Stimulated activated CD4-positive, alpha-beta T cell treated with anti-CD3 and anti-CD28 coated beads, Interleukin-15, amount 100 ng/mL, for 24 hours (primary cell): ENCODE results near the gene PSMA1.
"Not testable (repeated sequence)": the region's sequence is repeated elsewhere in the genome, so short reads cannot be mapped to it uniquely, and the experiment has no call there.

Experiments used
- DNase-seq: peaks from one replicate; pipeline ENCODE4 v3.0.0-alpha.2; 2020

The PSMA1 gene

GRCh38 chr11:14519917-14520746, at the start of gene PSMA1:
TSS of gene PSMA1 (minus strand) at chr11:14520386. CDS start at chr11:14520299, 87 bp downstream.
- peak; percentile 96 for DNase-seq

GRCh38 chr11:14569516-14569915, 49.3 kb upstream of the PSMA1 start:
- peak; percentile 6 for DNase-seq

GRCh38 chr11:14567064-14567651, 47.0 kb upstream of the PSMA1 start:
- DNase-seq, result no peak

- DNase-seq, result no peak
These were observed 46.3 kb upstream of the PSMA1 start for GRCh38 chr11:14566331-14567063.

GRCh38 chr11:14565845-14566244, 45.7 kb upstream of the PSMA1 start:
- DNase-seq, result no peak

- no peak for DNase-seq
These were observed 35.6 kb upstream of the PSMA1 start for GRCh38 chr11:14555818-14556217.

GRCh38 chr11:14554959-14555358, 34.8 kb upstream of the PSMA1 start:
- no peak for DNase-seq

- no peak for DNase-seq
These were observed 31.9 kb upstream of the PSMA1 start for GRCh38 chr11:14552089-14552488.

GRCh38 chr11:14551380-14551779, 31.2 kb upstream of the PSMA1 start:
- DNase-seq, result no peak

- DNase-seq, result no peak
These were observed 29.7 kb upstream of the PSMA1 start for GRCh38 chr11:14549891-14550290.

GRCh38 chr11:14547440-14547839, 27.3 kb upstream of the PSMA1 start:
- no peak for DNase-seq

- DNase-seq, result no peak
These were observed 26.5 kb upstream of the PSMA1 start for GRCh38 chr11:14546672-14547071.

GRCh38 chr11:14544611-14545010, 24.4 kb upstream of the PSMA1 start:
- no peak for DNase-seq

GRCh38 chr11:14543260-14543659, 23.1 kb upstream of the PSMA1 start:
- no peak for DNase-seq

GRCh38 chr11:14542324-14542723, 22.1 kb upstream of the PSMA1 start:
- DNase-seq, result no peak

- no peak for DNase-seq
These were observed 21.2 kb upstream of the PSMA1 start for GRCh38 chr11:14541192-14541947.

GRCh38 chr11:14539982-14540421, 19.8 kb upstream of the PSMA1 start:
- no peak for DNase-seq

GRCh38 chr11:14538926-14539554, 18.9 kb upstream of the PSMA1 start:
- no peak for DNase-seq

- DNase-seq, result no peak
These were observed 18.2 kb upstream of the PSMA1 start for GRCh38 chr11:14538271-14538925.

GRCh38 chr11:14537134-14537599, 17.0 kb upstream of the PSMA1 start:
- DNase-seq, result peak; percentile 42

GRCh38 chr11:14535166-14535565, 15.0 kb upstream of the PSMA1 start:
- DNase-seq, result not testable (repeated sequence)

- no peak for DNase-seq
These were observed 9.8 kb upstream of the PSMA1 start for GRCh38 chr11:14529951-14530350.
